Activated T-helper 1 cell treated with anti-CD3 and anti-CD28 coated beads, Interleukin-12 subunit alpha, Interleukin-12 subunit beta, Interleukin-2, Interleukin-4 antibody, amounts not matched to agents 30 ng/mL and 10 ng/mL and 1 ng/mL, durations not matched to agents 14 hours and 24 hours and 36 hours (primary cell): ENCODE data around the gene RNF103. TPM values are rescaled to one million over a fixed set of nuclear protein-coding genes. Genes with fewer than 3 reads are reported as not detected.

Experiments used
- DNase-seq: peaks from one replicate; pipeline ENCODE4 v3.0.0; 2021; ENCODE audit warnings: low spot score
- H3K27ac Mint-ChIP-seq: one replicate; pipeline ENCODE4 v1.8.0; 2021; ENCODE audit warnings: mild to moderate bottlenecking, mixed read lengths
- H3K27me3 Mint-ChIP-seq: one replicate; pipeline ENCODE4 v1.8.0; 2022; ENCODE audit warnings: mild to moderate bottlenecking, moderate library complexity, mixed read lengths; ENCODE audit not compliant: insufficient read depth
- H3K36me3 Mint-ChIP-seq: one replicate; pipeline ENCODE4 v1.8.0; 2021; ENCODE audit warnings: low read depth, mixed read lengths
- H3K4me1 Mint-ChIP-seq: one replicate; pipeline ENCODE4 v1.8.0; 2021; ENCODE audit warnings: low read depth, mixed read lengths
- H3K4me3 Mint-ChIP-seq: one replicate; pipeline ENCODE4 v1.8.0; 2021; ENCODE audit warnings: mild to moderate bottlenecking, moderate library complexity, mixed read lengths
- H3K9me3 Mint-ChIP-seq: one replicate; pipeline ENCODE4 v1.8.0; 2021; ENCODE audit warnings: mixed read lengths
- intact Hi-C: fragments of 100-400 bp; cut with micrococcal nuclease; formaldehyde crosslinking; loops from one replicate; pipeline ENCODE4 v1.15.1; 2024
- total RNA-seq: library from RNA; stranded (reverse); gene quantifications from 2 replicates; pipeline ENCODE4 v1.2.3, GENCODE V29; 2022

Gene RNF103
- total RNA-seq, 1 donor from 2014 or later = 14.3 TPM

DNA sequence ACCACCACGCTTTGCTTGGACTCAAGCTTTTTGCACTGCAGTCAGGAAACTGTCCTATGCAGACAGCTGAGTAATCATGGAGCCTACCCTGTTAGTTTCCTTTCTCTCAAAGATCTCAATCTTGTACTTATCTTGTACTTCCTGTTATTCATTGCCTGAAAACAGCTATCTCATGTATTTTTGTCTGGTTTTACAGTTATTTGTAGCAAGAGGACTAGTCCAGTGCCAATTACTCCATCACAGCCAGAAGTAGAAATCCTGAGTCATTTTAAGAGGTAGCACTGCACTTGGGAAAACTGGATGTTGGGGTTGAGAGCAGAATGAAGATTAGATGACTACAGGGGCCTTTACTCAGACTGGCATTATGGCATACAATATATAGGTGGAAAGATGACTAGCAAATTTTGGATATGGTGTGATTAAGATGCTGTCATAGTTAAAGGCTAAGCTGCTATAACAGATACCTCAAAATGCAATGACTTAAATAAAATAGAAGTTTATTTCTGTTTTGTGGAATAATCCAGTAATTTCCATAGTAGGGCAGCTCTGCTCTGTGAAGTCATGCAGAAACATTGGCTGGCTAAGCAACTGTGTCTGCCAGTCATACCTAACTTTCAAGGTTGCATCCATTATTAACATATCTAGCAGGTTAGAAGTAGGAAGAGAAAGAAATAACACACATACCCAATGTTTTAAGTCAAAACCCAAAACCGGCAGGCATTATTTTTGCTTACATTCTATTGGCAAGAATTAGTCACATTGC lies 39.3 kb downstream of the RNF103 start:
- H3K27ac Mint-ChIP-seq = peak overlapping the region; percentile 78
- peaks cover 3% of the 10 kb centered on the region for H3K27me3 Mint-ChIP-seq
- H3K9me3 Mint-ChIP-seq = peaks cover 21% of the 10 kb centered on the region
- H3K36me3 Mint-ChIP-seq = peaks cover 8% of the 10 kb centered on the region
- H3K4me1 Mint-ChIP-seq = peaks cover 15% of the 10 kb centered on the region
- no peak for DNase-seq
- intact Hi-C loops = loop anchor here (1.0 to 2.0 kb wide), 2 partner anchors 21 to 38 kb away; partner anchors contain the start of genes CHMP3 and RNF103
- H3K4me3 Mint-ChIP-seq = peak overlapping the region; percentile 5

DNA sequence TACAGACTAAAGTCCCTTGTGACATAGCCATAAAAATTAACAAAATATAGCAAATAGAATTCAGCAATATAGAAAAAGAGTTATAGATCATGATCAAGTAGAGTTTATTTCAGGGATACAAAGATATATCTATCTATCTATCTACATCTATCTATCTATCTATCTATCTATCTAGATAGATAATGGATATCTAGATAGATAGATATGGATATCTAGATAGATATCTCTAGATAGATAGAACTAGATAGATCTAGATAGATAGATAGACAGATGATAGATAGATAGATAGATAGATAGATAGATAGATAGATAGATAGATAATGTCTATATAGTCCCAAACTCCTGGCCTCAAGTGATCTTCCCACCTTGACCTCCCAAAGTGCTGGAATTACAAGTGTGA lies 43.1 kb downstream of the RNF103 start:
- H3K4me3 Mint-ChIP-seq = no peak overlapping the region
- DNase-seq = no peak
- H3K36me3 Mint-ChIP-seq = peaks cover 8% of the 10 kb centered on the region
- intact Hi-C loops = no loop called here
- peaks cover 5% of the 10 kb centered on the region for H3K27me3 Mint-ChIP-seq
- peaks cover 29% of the 10 kb centered on the region for H3K9me3 Mint-ChIP-seq
- H3K27ac Mint-ChIP-seq = no peak overlapping the region
- peaks cover 15% of the 10 kb centered on the region for H3K4me1 Mint-ChIP-seq

DNA sequence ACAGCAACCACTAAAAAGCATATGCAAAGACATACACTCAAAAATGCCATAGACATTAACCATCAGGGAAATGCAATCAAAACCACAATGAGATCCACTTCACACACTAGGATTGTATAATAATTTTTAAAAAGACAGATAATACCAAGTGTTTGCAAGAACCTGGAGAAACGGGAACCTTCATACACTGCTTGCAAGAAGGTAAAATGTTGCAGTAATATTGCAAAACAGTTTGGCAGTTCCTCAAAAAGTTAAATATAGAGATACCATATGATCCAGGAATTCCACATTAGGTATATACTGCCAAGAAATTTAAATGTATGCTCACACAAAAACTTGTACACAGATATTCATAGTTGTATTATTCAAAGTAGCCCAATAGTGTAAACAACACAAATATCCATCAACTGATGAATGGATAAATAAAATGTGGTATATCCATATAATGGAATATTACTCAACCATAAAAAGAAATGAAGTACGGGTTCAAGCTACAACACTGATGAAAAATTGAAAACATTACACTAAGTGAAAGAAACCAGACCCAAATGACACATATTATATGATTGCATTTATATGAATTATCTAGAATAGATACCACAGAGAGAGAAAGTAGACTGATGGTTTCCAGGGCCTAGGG lies 45.7 kb downstream of the RNF103 start:
- DNase-seq = no peak
- peaks cover 1% of the 10 kb centered on the region for H3K36me3 Mint-ChIP-seq
- no peak overlapping the region for H3K27ac Mint-ChIP-seq
- no peak overlapping the region for H3K4me3 Mint-ChIP-seq
- H3K9me3 Mint-ChIP-seq = peaks cover 19% of the 10 kb centered on the region
- peaks cover 8% of the 10 kb centered on the region for H3K27me3 Mint-ChIP-seq
- H3K4me1 Mint-ChIP-seq = no peaks in the 10 kb centered on the region
- intact Hi-C loops = no loop called here

GRCh38 chr2:86570059-86570458 lies 53.6 kb downstream of the RNF103 start:
- H3K27ac Mint-ChIP-seq = no peak overlapping the region
- H3K4me1 Mint-ChIP-seq = peaks cover 12% of the 10 kb centered on the region
- H3K27me3 Mint-ChIP-seq = peaks cover 9% of the 10 kb centered on the region
- intact Hi-C loops = no loop called here
- H3K36me3 Mint-ChIP-seq = peaks cover 1% of the 10 kb centered on the region
- DNase-seq = no peak
- H3K4me3 Mint-ChIP-seq = no peak overlapping the region
- H3K9me3 Mint-ChIP-seq = no peaks in the 10 kb centered on the region

GRCh38 chr2:86566821-86567190 lies 56.9 kb downstream of the RNF103 start:
- Mint-ChIP-seq H3K36me3 (peaks cover 12% of the 10 kb centered on the region), H3K4me3 (no peak overlapping the region), H3K9me3 (peaks cover 12% of the 10 kb centered on the region), H3K4me1 (peaks cover 31% of the 10 kb centered on the region), H3K27ac (no peak overlapping the region), H3K27me3 (peaks cover 5% of the 10 kb centered on the region)
- no peak for DNase-seq
- intact Hi-C loops = loop anchor here (10.0 kb wide), 1 partner anchor 82 kb away; no protein-coding TSS in a partner anchor

DNA sequence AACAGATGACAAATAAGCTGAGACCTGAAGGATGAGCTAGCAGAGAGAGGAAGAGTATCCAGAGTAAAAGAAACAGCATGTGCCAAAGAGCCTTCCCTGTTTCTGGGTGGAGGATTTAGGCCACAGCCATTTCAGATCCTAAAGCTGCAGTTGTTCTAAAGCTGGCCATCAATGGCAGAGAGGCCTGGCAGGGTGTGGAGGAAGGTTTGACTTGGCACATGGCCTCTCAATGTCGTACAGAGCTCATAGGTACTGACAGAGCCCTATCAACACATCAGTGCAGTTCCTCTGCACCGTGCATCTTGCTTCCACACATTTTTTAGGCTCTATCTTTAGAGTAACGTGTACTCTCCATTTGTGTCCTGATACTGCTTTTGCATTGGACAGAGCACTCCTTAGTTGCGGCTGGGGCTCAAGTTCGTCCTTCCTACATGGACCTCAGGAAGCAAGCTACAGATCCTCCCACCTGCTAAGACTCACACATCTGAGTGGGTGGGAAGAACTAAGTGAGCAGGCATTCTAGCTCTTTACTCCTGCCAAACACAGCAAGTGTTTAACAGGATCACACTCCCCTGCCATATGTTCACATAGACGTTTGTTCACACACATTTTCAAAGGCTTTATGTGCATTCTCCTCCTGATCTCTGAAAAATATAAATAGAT lies 57.4 kb downstream of the RNF103 start:
- peaks cover 12% of the 10 kb centered on the region for H3K9me3 Mint-ChIP-seq
- no peak for DNase-seq
- intact Hi-C loops = loop anchor here (10.0 kb wide), 1 partner anchor 81 kb away; no protein-coding TSS in a partner anchor
- H3K27ac Mint-ChIP-seq = no peak overlapping the region
- peaks cover 37% of the 10 kb centered on the region for H3K4me1 Mint-ChIP-seq
- peaks cover 13% of the 10 kb centered on the region for H3K36me3 Mint-ChIP-seq
- H3K27me3 Mint-ChIP-seq = peaks cover 5% of the 10 kb centered on the region
- no peak overlapping the region for H3K4me3 Mint-ChIP-seq

- Mint-ChIP-seq H3K9me3 (peaks cover 12% of the 10 kb centered on the region), H3K27me3 (peaks cover 2% of the 10 kb centered on the region), H3K4me1 (peaks cover 46% of the 10 kb centered on the region), H3K4me3 (peak overlapping the region; percentile 97), H3K27ac (peak overlapping the region; percentile 98), H3K36me3 (peaks cover 19% of the 10 kb centered on the region)
- intact Hi-C loops = loop anchor here (1.0 to 10.0 kb wide), 5 partner anchors 21 to 368 kb away; partner anchors contain the start of genes IMMT and RNF103
- DNase-seq = no peak
These were observed 60.0 kb downstream of the RNF103 start for GRCh38 chr2:86563650-86564061.

DNA sequence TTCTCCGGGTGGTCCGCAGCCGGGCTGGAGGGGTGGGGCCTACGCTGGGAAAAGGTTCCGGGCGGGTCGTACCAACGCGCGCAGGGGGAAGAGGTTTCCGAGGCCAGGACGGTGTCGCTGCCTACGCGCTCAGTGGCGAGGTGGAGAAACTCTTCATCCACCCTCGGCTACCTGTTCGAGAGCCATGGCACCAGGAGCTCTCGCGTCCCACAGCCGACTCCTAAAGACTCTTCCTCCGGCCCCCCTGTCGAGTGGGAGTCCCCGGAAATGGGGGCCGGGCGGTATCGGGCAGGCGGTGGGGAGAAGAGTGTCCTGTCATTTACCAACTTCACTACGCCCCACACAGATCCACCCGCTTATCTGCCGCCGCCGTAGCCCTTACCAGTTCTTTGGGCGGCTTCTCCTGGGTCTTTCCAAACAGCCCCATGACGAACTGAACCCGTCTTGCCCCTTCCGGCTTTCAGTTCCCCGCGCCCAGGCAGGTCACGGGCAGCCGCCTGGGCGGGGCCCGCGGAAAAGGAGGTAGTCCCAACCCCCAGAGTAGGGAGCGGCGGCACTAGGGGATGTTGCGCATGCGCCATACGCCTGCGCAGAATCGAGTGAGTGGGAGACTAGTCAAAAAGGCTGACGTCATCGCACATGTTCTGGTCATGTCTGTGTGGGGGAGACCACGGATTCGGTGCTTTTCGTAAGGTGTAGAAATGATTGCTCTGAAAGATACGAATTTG lies 60.6 kb downstream of the RNF103 start, which contains the start of gene CHMP3:
CHMP3 (minus strand) TSS at position 522 of the 728 bp plus-strand sequence; CDS start at position 427, 95 bp downstream.
- Mint-ChIP-seq H3K36me3 (peaks cover 19% of the 10 kb centered on the region), H3K9me3 (peaks cover 12% of the 10 kb centered on the region), H3K4me3 (peak within 1 kb of the TSS; percentile 97), H3K27ac (peak within 1 kb of the TSS; percentile 98), H3K27me3 (no peaks in the 10 kb centered on the region), H3K4me1 (peaks cover 46% of the 10 kb centered on the region)
- intact Hi-C loops = loop anchor here (1.0 to 10.0 kb wide), 5 partner anchors 21 to 368 kb away; partner anchors contain the start of genes IMMT and RNF103
- peak; percentile 96 for DNase-seq

DNA sequence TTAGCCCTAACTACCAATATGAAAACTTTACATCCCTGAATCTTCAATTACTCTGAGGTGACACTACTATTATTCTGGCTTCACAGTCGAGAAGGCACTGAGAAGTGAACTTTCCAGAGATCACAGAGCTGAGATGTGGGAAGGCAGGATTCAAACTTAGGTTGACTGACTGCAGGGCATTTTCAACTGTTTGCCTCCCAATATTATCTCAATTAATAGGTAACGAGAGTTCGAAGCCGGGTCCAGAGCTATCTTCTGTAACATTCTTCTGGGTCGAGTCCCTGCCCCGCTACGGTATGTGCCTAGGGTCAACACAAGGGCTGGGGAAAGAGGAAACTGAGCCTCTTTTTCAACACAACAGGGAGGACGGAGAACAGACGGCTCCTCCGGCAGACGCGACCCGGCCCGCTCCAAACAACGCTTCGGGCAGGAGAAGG lies 61.2 kb downstream of the RNF103 start:
- peaks cover 19% of the 10 kb centered on the region for H3K36me3 Mint-ChIP-seq
- no peak for DNase-seq
- H3K4me1 Mint-ChIP-seq = peaks cover 46% of the 10 kb centered on the region
- H3K9me3 Mint-ChIP-seq = peaks cover 12% of the 10 kb centered on the region
- intact Hi-C loops = loop anchor here (10.0 kb wide), 1 partner anchor 78 kb away; no protein-coding TSS in a partner anchor
- H3K4me3 Mint-ChIP-seq = peak overlapping the region; percentile 97
- no peaks in the 10 kb centered on the region for H3K27me3 Mint-ChIP-seq
- H3K27ac Mint-ChIP-seq = peak overlapping the region; percentile 98

DNA sequence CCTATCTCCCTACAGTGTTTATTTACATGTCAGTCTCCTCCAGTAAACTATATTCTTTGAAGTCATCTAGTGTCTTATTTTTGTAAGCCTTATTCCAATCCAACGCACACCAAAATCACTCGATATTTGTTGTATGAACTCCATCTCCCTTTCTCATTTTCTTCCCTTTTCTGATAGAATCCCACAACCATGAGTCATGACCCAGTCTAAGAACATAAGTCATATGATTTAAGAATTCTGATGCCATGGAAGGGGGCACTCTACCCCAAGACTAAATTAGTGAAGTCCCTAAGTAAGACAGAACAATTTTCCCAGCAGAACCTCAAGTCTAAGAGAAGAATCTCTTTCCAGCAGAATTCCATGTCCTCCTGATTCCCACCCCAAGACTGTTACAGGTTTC lies 65.8 kb downstream of the RNF103 start:
- peaks cover 19% of the 10 kb centered on the region for H3K36me3 Mint-ChIP-seq
- intact Hi-C loops = no loop called here
- no peak overlapping the region for H3K27ac Mint-ChIP-seq
- peaks cover 26% of the 10 kb centered on the region for H3K4me1 Mint-ChIP-seq
- no peak overlapping the region for H3K4me3 Mint-ChIP-seq
- no peak for DNase-seq
- no peaks in the 10 kb centered on the region for H3K27me3 Mint-ChIP-seq
- H3K9me3 Mint-ChIP-seq = no peaks in the 10 kb centered on the region

GRCh38 chr2:86556508-86556907 lies 67.2 kb downstream of the RNF103 start:
- intact Hi-C loops = no loop called here
- H3K36me3 Mint-ChIP-seq = peaks cover 22% of the 10 kb centered on the region
- H3K4me1 Mint-ChIP-seq = peaks cover 23% of the 10 kb centered on the region
- no peak for DNase-seq
- H3K27me3 Mint-ChIP-seq = no peaks in the 10 kb centered on the region
- H3K27ac Mint-ChIP-seq = no peak overlapping the region
- peaks cover 4% of the 10 kb centered on the region for H3K9me3 Mint-ChIP-seq
- H3K4me3 Mint-ChIP-seq = no peak overlapping the region
